CD4-positive, alpha-beta T cell (primary cell): Measurements from ENCODE around the gene FLT1. TPM values are rescaled to one million over a fixed set of nuclear protein-coding genes. Genes with fewer than 3 reads are reported as not detected.

Experiments used
- ATAC-seq: fragments of 200-7000 bp; cut with Tn5 transposase; one replicate; pipeline ENCODE4 v1.10.0; 2022; ENCODE audit warnings: mild to moderate bottlenecking; ENCODE audit not compliant: poor library complexity
- CTCF ChIA-PET: fragments of 350-600 bp; sonication (Branson Sonifier 250); formaldehyde crosslinking; loops from one replicate; lab custom pipeline; 2021; ENCODE audit warnings: antibody characterized with exemption, inconsistent platforms; lab: Charles Lee
- POLR2A ChIA-PET: fragments of 350-600 bp; sonication (Branson Sonifier 250); formaldehyde crosslinking; loops from one replicate; lab custom pipeline; 2021; ENCODE audit warnings: antibody characterized with exemption, inconsistent platforms; lab: Charles Lee
- DNase-seq, 14 experiments: peaks; one replicate each; pipeline ENCODE4 v3.0.0-alpha.2; 2013 to 2020; ENCODE audit warnings: mixed read lengths in 2 of 14
- H3K27ac ChIP-seq, 2 donors: one replicate each; pipeline versions ENCODE4 v1.5.1 to v1.7.0; 2013; ENCODE audit warnings: low read length in 2 of 2, low read depth in 1 of 2, mild to moderate bottlenecking in 1 of 2
- H3K27me3 ChIP-seq, 2 experiments: 1 replicate in 1 of 2; 2 replicates in 1 of 2; pipeline versions ENCODE4 v1.6.1 to v1.7.0; 2013; ENCODE audit warnings: low read length in 2 of 2, control low read depth in 1 of 2, mild to moderate bottlenecking in 1 of 2, moderate library complexity in 1 of 2; ENCODE audit not compliant: insufficient read depth in 2 of 2, control insufficient read depth in 1 of 2
- H3K36me3 ChIP-seq: one replicate; pipeline ENCODE4 v1.6.1; 2013; ENCODE audit warnings: low read length, control low read depth; ENCODE audit not compliant: insufficient read depth
- H3K4me1 ChIP-seq: one replicate; pipeline ENCODE4 v1.6.1; 2013; ENCODE audit warnings: low read length, control low read depth; ENCODE audit not compliant: insufficient read depth
- H3K4me3 ChIP-seq: one replicate; pipeline ENCODE4 v1.5.1; 2013; ENCODE audit warnings: mild to moderate bottlenecking, low read length, moderate library complexity
- H3K9me3 ChIP-seq, 2 experiments: 1 replicate in 1 of 2; 2 replicates in 1 of 2; pipeline versions ENCODE4 v1.6.1 to v1.7.0; 2013; ENCODE audit warnings: low read length in 2 of 2, mild to moderate bottlenecking in 2 of 2, control low read depth in 1 of 2, moderate library complexity in 1 of 2; ENCODE audit not compliant: control insufficient read depth in 1 of 2, insufficient read depth in 1 of 2
- H3K27ac Mint-ChIP-seq: one replicate; pipeline ENCODE4 v1.8.0; 2020; ENCODE audit warnings: mixed read lengths
- H3K27me3 Mint-ChIP-seq: one replicate; pipeline ENCODE4 v1.8.0; 2021; ENCODE audit warnings: mixed read lengths
- H3K36me3 Mint-ChIP-seq: one replicate; pipeline ENCODE4 v1.8.0; 2021; ENCODE audit warnings: low read depth, mixed read lengths
- H3K4me1 Mint-ChIP-seq: one replicate; pipeline ENCODE4 v1.8.0; 2021; ENCODE audit warnings: low read depth, mixed read lengths
- H3K4me3 Mint-ChIP-seq: one replicate; pipeline ENCODE4 v1.8.0; 2020; ENCODE audit warnings: mild to moderate bottlenecking, mixed read lengths
- H3K9me3 Mint-ChIP-seq: one replicate; pipeline ENCODE4 v1.8.0; 2020; ENCODE audit warnings: mixed read lengths
- intact Hi-C, 2 experiments: fragments of 100-400 bp; cut with DNase I in 1 of 2; cut with micrococcal nuclease in 1 of 2; formaldehyde crosslinking; loops; one replicate each; pipeline versions ENCODE4 v1.15.1 to v1.9.0; 2023 to 2025; cut with DNase I, micrococcal nuclease
- total RNA-seq, 174 experiments: library from RNA in 2 of 174; stranded (reverse) in 2 of 174; gene quantifications; one replicate each; pipeline ENCODE4 v1.2.3 and lab custom pipeline; 2021 to 2026
- TF ChIP-seq, protein P1 (sequence below): fragments of 200-600 bp; IDR thresholded peaks from one replicate; pipeline ENCODE4 v1.8.0; 2022; ENCODE audit warnings: antibody characterized with exemption, mild to moderate bottlenecking

FLT1 gene
- total RNA-seq, 2 experiments from 2014 or later = 1.1 to 1.2 TPM

DNA sequence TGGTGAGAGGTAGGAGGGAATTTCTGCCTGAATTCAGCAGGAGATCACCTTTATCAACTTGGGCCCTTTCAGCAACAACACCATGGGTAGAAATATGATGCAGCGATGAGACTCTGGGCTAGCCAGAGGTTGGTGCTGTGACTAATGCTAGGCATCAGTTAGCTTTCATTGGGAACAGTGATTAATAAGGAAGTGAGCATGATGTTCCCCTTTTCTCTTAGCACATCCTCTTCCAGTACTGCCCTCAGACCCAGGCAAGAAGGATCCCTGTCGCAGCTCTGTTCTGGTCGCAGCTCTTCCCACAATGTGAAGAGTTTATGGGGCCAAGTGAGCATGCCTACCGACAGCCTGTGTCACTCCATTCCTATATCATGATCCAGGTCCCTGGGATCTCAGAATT lies 100.5 kb downstream of the FLT1 start:
- POLR2A ChIA-PET = no interaction called here
- Mint-ChIP-seq H3K4me3 (no peak overlapping the region), H3K9me3 (no peaks in the 10 kb centered on the region), H3K36me3 (no peaks in the 10 kb centered on the region), H3K4me1 (no peaks in the 10 kb centered on the region), H3K27me3 (no peaks in the 10 kb centered on the region), H3K27ac (no peak overlapping the region)
- CTCF ChIA-PET = no interaction called here
- Histone ChIP-seq H3K9me3 (no peaks in the 10 kb centered on the region), H3K4me1 (no peaks in the 10 kb centered on the region), H3K27ac (no peak overlapping the region), H3K27me3 (no peaks in the 10 kb centered on the region), H3K4me3 (no peak overlapping the region), H3K36me3 (no peaks in the 10 kb centered on the region)
- ATAC-seq = no peak
- TF ChIP-seq, protein P1, sequence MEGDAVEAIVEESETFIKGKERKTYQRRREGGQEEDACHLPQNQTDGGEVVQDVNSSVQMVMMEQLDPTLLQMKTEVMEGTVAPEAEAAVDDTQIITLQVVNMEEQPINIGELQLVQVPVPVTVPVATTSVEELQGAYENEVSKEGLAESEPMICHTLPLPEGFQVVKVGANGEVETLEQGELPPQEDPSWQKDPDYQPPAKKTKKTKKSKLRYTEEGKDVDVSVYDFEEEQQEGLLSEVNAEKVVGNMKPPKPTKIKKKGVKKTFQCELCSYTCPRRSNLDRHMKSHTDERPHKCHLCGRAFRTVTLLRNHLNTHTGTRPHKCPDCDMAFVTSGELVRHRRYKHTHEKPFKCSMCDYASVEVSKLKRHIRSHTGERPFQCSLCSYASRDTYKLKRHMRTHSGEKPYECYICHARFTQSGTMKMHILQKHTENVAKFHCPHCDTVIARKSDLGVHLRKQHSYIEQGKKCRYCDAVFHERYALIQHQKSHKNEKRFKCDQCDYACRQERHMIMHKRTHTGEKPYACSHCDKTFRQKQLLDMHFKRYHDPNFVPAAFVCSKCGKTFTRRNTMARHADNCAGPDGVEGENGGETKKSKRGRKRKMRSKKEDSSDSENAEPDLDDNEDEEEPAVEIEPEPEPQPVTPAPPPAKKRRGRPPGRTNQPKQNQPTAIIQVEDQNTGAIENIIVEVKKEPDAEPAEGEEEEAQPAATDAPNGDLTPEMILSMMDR = no peak
- peak in 2 of 14 experiments; percentile 49 to 59 for DNase-seq
- intact Hi-C loops = no loop called here

DNA sequence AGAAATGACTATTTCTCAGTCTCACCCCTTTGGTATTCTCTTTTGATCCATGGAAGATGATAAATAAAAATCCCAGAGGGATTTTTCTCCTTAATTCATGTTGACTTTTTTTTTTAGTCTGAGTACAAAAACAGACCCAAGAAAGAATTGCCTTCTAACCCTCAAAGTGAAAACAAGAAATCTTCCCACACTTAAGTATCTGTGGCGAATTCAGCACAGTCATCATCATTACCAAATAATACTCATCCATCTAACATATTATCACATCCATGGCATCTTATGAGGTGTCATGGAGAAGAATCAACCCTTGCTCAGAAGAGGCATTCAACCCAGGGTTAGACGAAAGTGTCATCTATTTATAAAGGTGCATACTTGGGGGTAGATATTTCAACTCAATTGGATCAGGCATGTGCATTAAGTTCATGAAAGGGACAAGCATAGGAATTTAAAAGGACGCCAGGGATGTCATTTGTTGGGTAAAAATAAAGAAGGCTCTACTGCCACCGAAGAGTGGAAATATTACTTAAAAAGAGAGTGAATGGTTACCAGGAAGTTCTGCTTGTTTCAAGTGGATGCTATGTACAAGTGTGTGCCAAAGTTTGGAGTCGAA lies 101.9 kb downstream of the FLT1 start:
- no peaks in the 10 kb centered on the region for H3K27me3 Mint-ChIP-seq
- Histone ChIP-seq H3K27me3 (no peaks in the 10 kb centered on the region), H3K9me3 (no peaks in the 10 kb centered on the region), H3K36me3 (no peaks in the 10 kb centered on the region), H3K4me1 (no peaks in the 10 kb centered on the region), H3K27ac (no peak overlapping the region), H3K4me3 (no peak overlapping the region)
- ChIA-PET CTCF (no interaction called here), POLR2A (no interaction called here)
- H3K4me3 Mint-ChIP-seq = no peak overlapping the region
- TF ChIP-seq, protein P1 = no peak
- H3K9me3 Mint-ChIP-seq = no peaks in the 10 kb centered on the region
- no peak for DNase-seq
- H3K36me3 Mint-ChIP-seq = no peaks in the 10 kb centered on the region
- intact Hi-C loops = no loop called here
- H3K27ac Mint-ChIP-seq = no peak overlapping the region
- no peak for ATAC-seq
- no peaks in the 10 kb centered on the region for H3K4me1 Mint-ChIP-seq

DNA sequence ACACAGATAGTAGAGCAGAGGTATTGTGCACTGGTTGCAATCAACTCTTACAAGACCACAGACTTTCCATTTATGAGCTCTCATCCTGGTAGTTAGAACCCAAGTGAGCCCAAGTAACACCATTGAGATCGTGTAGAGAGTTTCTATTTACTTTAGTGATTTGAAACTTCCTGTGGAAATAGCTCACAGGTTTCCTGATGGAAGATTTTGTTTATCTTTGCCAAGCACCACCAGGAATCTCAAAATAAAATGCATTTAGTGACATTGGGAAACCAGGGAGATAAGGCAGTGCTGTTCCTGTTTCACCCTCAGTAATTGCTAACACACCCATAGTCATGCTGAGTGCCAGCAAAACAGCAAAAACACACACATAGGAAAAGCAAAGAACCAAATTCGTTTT lies 102.5 kb downstream of the FLT1 start:
- Mint-ChIP-seq H3K27ac (no peak overlapping the region), H3K4me3 (no peak overlapping the region), H3K36me3 (no peaks in the 10 kb centered on the region), H3K27me3 (no peaks in the 10 kb centered on the region), H3K4me1 (no peaks in the 10 kb centered on the region), H3K9me3 (no peaks in the 10 kb centered on the region)
- H3K4me3 ChIP-seq = no peak overlapping the region
- H3K4me1 ChIP-seq = no peaks in the 10 kb centered on the region
- H3K9me3 ChIP-seq = no peaks in the 10 kb centered on the region
- H3K36me3 ChIP-seq = no peaks in the 10 kb centered on the region
- CTCF ChIA-PET = no interaction called here
- intact Hi-C loops = no loop called here
- no peak overlapping the region for H3K27ac ChIP-seq
- H3K27me3 ChIP-seq = no peaks in the 10 kb centered on the region
- TF ChIP-seq, protein P1 = no peak
- POLR2A ChIA-PET = no interaction called here
- DNase-seq = no peak
- no peak for ATAC-seq
